K562 (cell line): ENCODE measurements around the gene LTA. TPM values are rescaled to one million over a fixed set of nuclear protein-coding genes. Genes with fewer than 3 reads are reported as not detected.

ENCODE experiments used
- ARID1B ChIP-seq: fragments of 450-650 bp; IDR thresholded peaks from 2 replicates; pipeline ENCODE4 v1.6.1; 2016; ENCODE audit warnings: antibody characterized with exemption, mild to moderate bottlenecking, inconsistent platforms
- ATF7 ChIP-seq: fragments of 450-650 bp; IDR thresholded peaks from 2 replicates; pipeline ENCODE4 v1.7.1; 2014; ENCODE audit warnings: mild to moderate bottlenecking, moderate library complexity
- CBX3 ChIP-seq, 2 experiments: IDR thresholded peaks; 1 replicate in 1 of 2; 2 replicates in 1 of 2; pipeline ENCODE4 v1.6.1; 2012; ENCODE audit warnings: inconsistent platforms in 2 of 2, low read length in 2 of 2, borderline replicate concordance in 1 of 2, control low read depth in 1 of 2
- CREBBP ChIP-seq: IDR thresholded peaks from one replicate; pipeline ENCODE4 v1.6.1; 2012; ENCODE audit warnings: low read depth, mild to moderate bottlenecking, control low read depth, inconsistent platforms, low read length
- DPF2 ChIP-seq: fragments of 450-650 bp; IDR thresholded peaks from 2 replicates; pipeline ENCODE4 v1.6.1; 2016
- EP300 ChIP-seq: IDR thresholded peaks from 2 replicates; pipeline ENCODE4 v1.6.1; 2012; ENCODE audit warnings: low read length, improper control_type of control experiment
- FOSL1 ChIP-seq: fragments of 200-800 bp; sonication (Bioruptor generic); conservative IDR thresholded peaks from 2 replicates; pipeline ENCODE4 v1.6.1; 2016; ENCODE audit warnings: missing genetic modification characterization, missing compliant biosample characterization
- GATAD2B ChIP-seq: fragments of 450-650 bp; IDR thresholded peaks from 2 replicates; pipeline ENCODE4 v1.6.1; 2017; ENCODE audit warnings: mild to moderate bottlenecking, borderline replicate concordance
- JUNB ChIP-seq: fragments of 450-650 bp; formaldehyde crosslinking; conservative IDR thresholded peaks from 2 replicates; pipeline ENCODE4 v1.4.0; 2020; ENCODE audit warnings: mild to moderate bottlenecking
- JUND ChIP-seq, 2 experiments: IDR thresholded peaks; 2 replicates in 1 of 2; 3 replicates in 1 of 2; pipeline ENCODE4 v1.6.1; 2011; ENCODE audit warnings: borderline replicate concordance in 2 of 2, low read depth in 2 of 2, low read length in 2 of 2, improper control_type of control experiment in 1 of 2, missing biosample characterization in 1 of 2, missing genetic modification characterization in 1 of 2, missing genetic modification reagents in 1 of 2
- MAFG ChIP-seq: fragments of 450-650 bp; conservative IDR thresholded peaks from 2 replicates; pipeline ENCODE4 v1.6.1; 2016; ENCODE audit warnings: missing genetic modification characterization, missing compliant biosample characterization
- MTA1 ChIP-seq: fragments of 450-650 bp; IDR thresholded peaks from 2 replicates; pipeline ENCODE4 v1.6.1; 2017; ENCODE audit warnings: borderline replicate concordance
- NFYB ChIP-seq: IDR thresholded peaks from 2 replicates; pipeline ENCODE4 v1.6.1; 2011; ENCODE audit warnings: mild to moderate bottlenecking, moderate library complexity; ENCODE audit not compliant: insufficient read length; ENCODE audit errors: extremely low read depth
- PML ChIP-seq: IDR thresholded peaks from 2 replicates; pipeline ENCODE4 v1.6.1; 2012; ENCODE audit warnings: low read length, inconsistent platforms
- SMARCC2 ChIP-seq: fragments of 450-650 bp; IDR thresholded peaks from 2 replicates; pipeline ENCODE4 v1.6.1; 2017; ENCODE audit warnings: antibody characterized with exemption, moderate library complexity, mild to moderate bottlenecking, low read depth
- SMARCE1 ChIP-seq: fragments of 450-650 bp; IDR thresholded peaks from 2 replicates; pipeline ENCODE4 v1.7.1; 2016; ENCODE audit warnings: mild to moderate bottlenecking
- TAL1 ChIP-seq: fragments of 450-650 bp; IDR thresholded peaks from 2 replicates; pipeline ENCODE4 v1.6.1; 2016; ENCODE audit warnings: mild to moderate bottlenecking
- ZBTB17 ChIP-seq: fragments of 450-650 bp; formaldehyde crosslinking; IDR thresholded peaks from 2 replicates; pipeline ENCODE4 v1.4.0; 2020; ENCODE audit warnings: mild to moderate bottlenecking
- ZNF165 ChIP-seq: fragments of 250-450 bp; sonication (Bioruptor Pico); IDR thresholded peaks from 2 replicates; pipeline ENCODE4 v1.4.0; 2020; ENCODE audit warnings: borderline replicate concordance
- ZNF232 ChIP-seq: sonication (generic); formaldehyde crosslinking; IDR thresholded peaks from 2 replicates; pipeline ENCODE4 v1.8.0; 2022; ENCODE audit warnings: mild to moderate bottlenecking, missing genetic modification reagents
- ZNF507 ChIP-seq: conservative IDR thresholded peaks from 2 replicates; pipeline ENCODE4 v1.6.1; 2017; ENCODE audit warnings: missing genetic modification characterization, missing compliant biosample characterization
- polyA plus RNA-seq, 8 experiments: library from polyadenylated mRNA; depleted of rRNA in 4 of 8; stranded (reverse) in 5 of 8; unstranded in 3 of 8; fragments of >200 nt; fragmentation: Nextera tagmentation in 2 of 8; fragmentation: Illumina TruSeq in 1 of 8; extraction: Ambion mirVana in 2 of 8; extraction: Trizol in 1 of 8; gene quantifications; 2 replicates each; pipeline versions ENCODE4 v1.2.1 to v1.2.3, GENCODE V29; 2011 to 2014; ENCODE audit warnings: inconsistent platforms in 1 of 8, missing spikeins in 1 of 8
- total RNA-seq, 7 experiments: library from RNA; depleted of rRNA in 6 of 7; stranded (reverse); fragments of >200 nt in 6 of 7; fragmentation: Illumina TruSeq in 2 of 7; extraction: Trizol in 2 of 7; gene quantifications; 2 replicates each; pipeline versions ENCODE4 v1.2.1 to v1.2.3, GENCODE V29; 2011 to 2021; ENCODE audit warnings: low replicate concordance in 1 of 7
- TF ChIP-seq, protein P1 (sequence below): IDR thresholded peaks from 2 replicates; pipeline ENCODE4 v1.6.1; 2012; ENCODE audit warnings: low read depth, low read length, improper control_type of control experiment, borderline replicate concordance
- TF ChIP-seq, protein P2 (sequence below), 2 experiments: fragments of 450-650 bp in 1 of 2; sonication (generic) in 1 of 2; formaldehyde crosslinking in 1 of 2; IDR thresholded peaks in 1 of 2; conservative IDR thresholded peaks in 1 of 2; 2 replicates each; pipeline versions ENCODE4 v1.6.1 to v1.8.1; 2016 to 2023; ENCODE audit warnings: mild to moderate bottlenecking in 2 of 2, moderate library complexity in 2 of 2, inconsistent platforms in 1 of 2, missing genetic modification reagents in 1 of 2

LTA gene
- total and polyA plus RNA-seq, 9 of the 15 experiments (the other 6 are each of a cell fraction or from before 2014, with no cell fraction given): 0.80 TPM; not detected in 8

DNA sequence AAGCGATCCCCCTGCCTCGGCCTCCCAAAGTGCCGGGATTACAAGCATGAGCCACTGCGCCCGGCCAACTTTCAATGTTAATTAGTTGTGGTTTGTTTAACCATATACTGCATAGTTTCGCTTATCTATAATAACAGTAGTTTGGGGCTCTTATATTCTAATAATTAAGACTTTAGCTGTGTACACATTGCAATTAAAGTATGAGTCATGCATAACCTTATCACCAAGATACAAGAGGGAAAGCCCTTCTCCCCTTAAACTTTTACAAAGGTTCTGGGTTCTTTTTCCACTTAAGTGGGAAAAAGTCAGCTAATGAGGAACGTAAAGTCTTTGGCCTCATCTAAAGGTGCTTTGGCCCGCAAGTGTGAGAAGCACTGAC lies 46.5 kb upstream of the LTA start (continued):
- peak; percentile 68; the same call in 1 of the 2 replicates for TF ChIP-seq SMARCC2
- no peak for TF ChIP-seq EP300
- peak; percentile 75; the same call in 1 of the 2 replicates for TF ChIP-seq SMARCE1
- no peak for TF ChIP-seq ZBTB17 (CRISPR knock-in tag)
- TF ChIP-seq PML: no peak
- TF ChIP-seq, protein P1, sequence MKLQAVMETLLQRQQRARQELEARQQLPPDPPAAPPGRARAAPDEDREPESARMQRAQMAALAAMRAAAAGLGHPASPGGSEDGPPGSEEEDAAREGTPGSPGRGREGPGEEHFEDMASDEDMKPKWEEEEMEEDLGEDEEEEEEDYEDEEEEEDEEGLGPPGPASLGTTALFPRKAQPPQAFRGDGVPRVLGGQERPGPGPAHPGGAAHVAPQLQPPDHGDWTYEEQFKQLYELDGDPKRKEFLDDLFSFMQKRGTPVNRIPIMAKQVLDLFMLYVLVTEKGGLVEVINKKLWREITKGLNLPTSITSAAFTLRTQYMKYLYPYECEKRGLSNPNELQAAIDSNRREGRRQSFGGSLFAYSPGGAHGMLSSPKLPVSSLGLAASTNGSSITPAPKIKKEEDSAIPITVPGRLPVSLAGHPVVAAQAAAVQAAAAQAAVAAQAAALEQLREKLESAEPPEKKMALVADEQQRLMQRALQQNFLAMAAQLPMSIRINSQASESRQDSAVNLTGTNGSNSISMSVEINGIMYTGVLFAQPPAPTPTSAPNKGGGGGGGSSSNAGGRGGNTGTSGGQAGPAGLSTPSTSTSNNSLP: peak; percentile 40; the same call in 1 of the 2 replicates
- TF ChIP-seq FOSL1 (tag): peak; percentile 93
- peak; percentile 73 for TF ChIP-seq ARID1B
- no peak; the same call in 1 of the 2 replicates for TF ChIP-seq MAFG (tag)
- peak; percentile 62; the same call in 1 of the 2 replicates for TF ChIP-seq ATF7
- TF ChIP-seq ZNF232 (CRISPR knock-in tag): 0 out of 2 replicates have a peak, but pooled peaks have one; percentile 41
- TF ChIP-seq GATAD2B: peak; percentile 25; the same call in 1 of the 2 replicates
- TF ChIP-seq MTA1: peak; percentile 22; the same call in 1 of the 2 replicates
- TF ChIP-seq NFYB: no peak
- TF ChIP-seq JUNB (CRISPR knock-in tag): 0 out of 2 replicates have a peak, but pooled peaks have one; percentile 48
- TF ChIP-seq CREBBP: no peak
- no peak for TF ChIP-seq ZNF165
- TF ChIP-seq CBX3 (IDR thresholded peaks at IDR 0.05; ENCODE audit: borderline replicate concordance in 1 of 2, low read length in 2 of 2): no peak
- TF ChIP-seq TAL1: peak; percentile 21; the same call in 1 of the 2 replicates
- TF ChIP-seq ZNF507 (tag): no peak
- peak; percentile 83 for TF ChIP-seq DPF2
- peak; percentile 94 for TF ChIP-seq JUND (IDR thresholded peaks at IDR 0.05; ENCODE audit: borderline replicate concordance, low read depth, low read length)
- peak; percentile 92; the same call in 1 of the 3 replicates for TF ChIP-seq JUND (tag; IDR thresholded peaks at IDR 0.05; ENCODE audit: borderline replicate concordance, low read depth, low read length)
- TF ChIP-seq, protein P2, sequence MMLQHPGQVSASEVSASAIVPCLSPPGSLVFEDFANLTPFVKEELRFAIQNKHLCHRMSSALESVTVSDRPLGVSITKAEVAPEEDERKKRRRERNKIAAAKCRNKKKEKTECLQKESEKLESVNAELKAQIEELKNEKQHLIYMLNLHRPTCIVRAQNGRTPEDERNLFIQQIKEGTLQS (IDR thresholded peaks at IDR 0.05): peak; percentile 92
- TF ChIP-seq, protein P2 (CRISPR knock-in tag; conservative IDR thresholded peaks at IDR 0.05): 0 out of 2 replicates have a peak, but pooled peaks have one; percentile 57
